K562 (cell line): ENCODE results near the gene ELF3. TPM values are rescaled to one million over a fixed set of nuclear protein-coding genes. Genes with fewer than 3 reads are reported as not detected.

Experiments used
- DNMT1 ChIP-seq: fragments of 450-650 bp; IDR thresholded peaks from 2 replicates; pipeline ENCODE4 v1.6.1; 2016; ENCODE audit warnings: antibody characterized with exemption, mild to moderate bottlenecking
- EZH2 ChIP-seq: IDR thresholded peaks from 2 replicates; pipeline ENCODE4 v1.6.1; 2012; ENCODE audit warnings: low read depth, mild to moderate bottlenecking, inconsistent platforms, low read length, borderline replicate concordance
- NR1H2 ChIP-seq: sonication (generic); formaldehyde crosslinking; IDR thresholded peaks from 2 replicates; pipeline ENCODE4 v1.4.0; 2020; ENCODE audit warnings: mild to moderate bottlenecking, missing genetic modification reagents
- ZBTB40 ChIP-seq, 2 experiments: fragments of 450-650 bp in 1 of 2; sonication (generic) in 1 of 2; formaldehyde crosslinking in 1 of 2; IDR thresholded peaks; 2 replicates each; pipeline versions ENCODE4 v1.7.1 to v1.9.0; 2016 to 2022; ENCODE audit warnings: inconsistent platforms in 1 of 2, mild to moderate bottlenecking in 1 of 2, missing genetic modification reagents in 1 of 2
- ZNF407 ChIP-seq: fragments of 450-650 bp; IDR thresholded peaks from 2 replicates; pipeline ENCODE4 v1.6.1; 2016; ENCODE audit warnings: low read depth
- ZNF551 ChIP-seq: fragments of 250-450 bp; sonication (Bioruptor Pico); IDR thresholded peaks from 2 replicates; pipeline ENCODE4 v1.5.0; 2021; ENCODE audit warnings: mild to moderate bottlenecking, moderate library complexity
- polyA plus RNA-seq, 8 experiments: library from polyadenylated mRNA; depleted of rRNA in 4 of 8; stranded (reverse) in 5 of 8; unstranded in 3 of 8; fragments of >200 nt; fragmentation: Nextera tagmentation in 2 of 8; fragmentation: Illumina TruSeq in 1 of 8; extraction: Ambion mirVana in 2 of 8; extraction: Trizol in 1 of 8; gene quantifications; 2 replicates each; pipeline versions ENCODE4 v1.2.1 to v1.2.3, GENCODE V29; 2011 to 2014; ENCODE audit warnings: inconsistent platforms in 1 of 8, missing spikeins in 1 of 8
- total RNA-seq, 7 experiments: library from RNA; depleted of rRNA in 6 of 7; stranded (reverse); fragments of >200 nt in 6 of 7; fragmentation: Illumina TruSeq in 2 of 7; extraction: Trizol in 2 of 7; gene quantifications; 2 replicates each; pipeline versions ENCODE4 v1.2.1 to v1.2.3, GENCODE V29; 2011 to 2021; ENCODE audit warnings: low replicate concordance in 1 of 7

Gene ELF3
- total and polyA plus RNA-seq, 9 of the 15 experiments (the other 6 are each of a cell fraction or from before 2014, with no cell fraction given), result 0.03 to 1.2 (median 0.07) TPM; not detected in 4

GRCh38 chr1:202047977-202048376, 37.6 kb downstream of the ELF3 start (continued):
- TF ChIP-seq ZNF407 (no peak), ZBTB40 (IDR thresholded peaks at IDR 0.05) (no peak), ZBTB40 (CRISPR knock-in tag; IDR thresholded peaks at IDR 0.05) (no peak), NR1H2 (CRISPR knock-in tag) (no peak), DNMT1 (no peak), EZH2 (no peak), ZNF551 (CRISPR knock-in tag) (no peak)
